SJSA1 (cell line): ENCODE results near the gene LSM11. TPM values are rescaled to one million over a fixed set of nuclear protein-coding genes. Genes with fewer than 3 reads are reported as not detected.
A peak's percentile ranks its signal among the peaks of the same experiment; 100 is the strongest.

ENCODE experiments used
- DNase-seq, 2 experiments: peaks; one replicate each; pipeline ENCODE4 v3.0.0-alpha.2; 2015 to 2020; ENCODE audit warnings: low spot score in 2 of 2, low read depth in 1 of 2
- H3K27ac ChIP-seq: fragments of 250-450 bp; sonication (Bioruptor Pico); 2 replicates; pipeline ENCODE4 v1.5.1; 2020; ENCODE audit warnings: mild to moderate bottlenecking, moderate library complexity
- H3K27me3 ChIP-seq: fragments of 250-450 bp; sonication (Bioruptor Pico); replicated peaks from 2 replicates; pipeline ENCODE4 v1.5.1; 2020; ENCODE audit warnings: mild to moderate bottlenecking, moderate library complexity
- H3K36me3 ChIP-seq: fragments of 250-450 bp; sonication (Bioruptor Pico); 2 replicates; pipeline ENCODE4 v1.5.1; 2020; ENCODE audit warnings: mild to moderate bottlenecking
- H3K4me1 ChIP-seq: fragments of 250-450 bp; sonication (Bioruptor Pico); replicated peaks from 2 replicates; pipeline ENCODE4 v1.6.1; 2021; ENCODE audit warnings: mild to moderate bottlenecking
- H3K4me3 ChIP-seq: fragments of 250-450 bp; sonication (Bioruptor Pico); 2 replicates; pipeline ENCODE4 v1.5.1; 2020; ENCODE audit warnings: mild to moderate bottlenecking
- H3K9me3 ChIP-seq: fragments of 250-450 bp; sonication (Bioruptor Pico); replicated peaks from 2 replicates; pipeline ENCODE4 v1.5.1; 2020; ENCODE audit warnings: mild to moderate bottlenecking
- total RNA-seq: library from RNA; depleted of rRNA; stranded (reverse); fragments of >200 nt; shearing (Covaris generic); gene quantifications from 2 replicates; pipeline ENCODE4 v1.2.3, GENCODE V29; 2014

The LSM11 gene
- total RNA-seq, 1 experiment from 2014 or later: 9.3 TPM

DNA sequence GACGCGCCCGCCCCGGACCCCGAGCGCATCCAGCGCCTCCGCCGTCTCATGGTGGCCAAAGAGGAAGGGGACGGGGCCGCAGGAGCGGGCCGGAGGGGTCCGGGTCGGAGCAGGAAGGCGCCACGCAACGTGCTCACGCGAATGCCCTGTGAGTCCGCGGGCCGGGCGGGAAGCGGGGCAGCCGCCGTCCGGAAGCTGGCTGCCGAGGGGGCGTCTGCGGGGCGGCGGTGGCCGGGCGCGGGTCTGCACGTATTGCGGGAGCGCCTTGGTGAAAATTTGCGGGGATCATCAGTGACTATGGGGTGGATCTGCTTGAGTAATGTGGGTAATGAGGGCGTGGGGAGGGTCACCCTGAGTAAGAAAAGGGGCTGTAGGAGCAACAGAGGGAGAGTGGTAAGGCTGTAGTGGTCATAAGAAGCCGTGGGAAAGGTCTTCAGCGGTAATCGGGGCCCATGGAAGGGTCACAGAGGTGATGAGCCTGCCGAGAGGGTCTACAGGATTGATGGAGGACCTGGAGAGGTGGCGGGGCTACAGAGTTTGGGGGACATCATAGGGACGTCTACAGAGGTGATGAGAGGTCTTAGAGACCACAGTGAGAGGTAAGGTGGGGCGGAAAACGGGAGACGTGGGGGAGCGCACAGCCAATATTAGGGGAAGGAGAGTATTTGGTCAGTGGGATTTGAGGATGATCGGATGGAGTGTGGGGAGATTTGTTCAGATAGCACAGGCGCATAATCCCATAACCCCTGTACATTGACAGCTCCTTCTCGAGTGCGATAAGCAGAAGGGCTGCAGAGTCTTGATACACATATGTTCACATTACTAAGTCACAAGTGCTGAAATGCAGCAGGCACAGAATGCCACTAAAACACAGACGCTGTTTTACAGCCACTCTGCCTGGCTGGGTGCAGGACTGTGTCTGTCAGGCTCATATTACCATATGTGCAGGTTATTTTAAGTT, 819 bp downstream of the LSM11 start:
- no peaks in the 10 kb centered on the region for H3K9me3 ChIP-seq
- H3K36me3 ChIP-seq: peaks cover 14% of the 10 kb centered on the region
- peaks cover 13% of the 10 kb centered on the region for H3K4me1 ChIP-seq
- H3K27ac ChIP-seq: peak overlapping the region; percentile 35; the same call in 1 of the 2 replicates
- peak in 1 of 2 experiments; percentile 44 for DNase-seq
- no peaks in the 10 kb centered on the region for H3K27me3 ChIP-seq
- H3K4me3 ChIP-seq: peak overlapping the region; percentile 75

- DNase-seq: no peak
- H3K36me3 ChIP-seq: peaks cover 7% of the 10 kb centered on the region
- H3K27ac ChIP-seq: no peak overlapping the region
- H3K27me3 ChIP-seq: no peaks in the 10 kb centered on the region
- peak overlapping the region; percentile 75 for H3K4me3 ChIP-seq
- no peaks in the 10 kb centered on the region for H3K9me3 ChIP-seq
- H3K4me1 ChIP-seq: peaks cover 13% of the 10 kb centered on the region
Measured at GRCh38 chr5:157745041-157745456, 1.5 kb downstream of the LSM11 start.

- no peak overlapping the region for H3K4me3 ChIP-seq
Measured at GRCh38 chr5:157747173-157747740, 3.7 kb downstream of the LSM11 start.

DNA sequence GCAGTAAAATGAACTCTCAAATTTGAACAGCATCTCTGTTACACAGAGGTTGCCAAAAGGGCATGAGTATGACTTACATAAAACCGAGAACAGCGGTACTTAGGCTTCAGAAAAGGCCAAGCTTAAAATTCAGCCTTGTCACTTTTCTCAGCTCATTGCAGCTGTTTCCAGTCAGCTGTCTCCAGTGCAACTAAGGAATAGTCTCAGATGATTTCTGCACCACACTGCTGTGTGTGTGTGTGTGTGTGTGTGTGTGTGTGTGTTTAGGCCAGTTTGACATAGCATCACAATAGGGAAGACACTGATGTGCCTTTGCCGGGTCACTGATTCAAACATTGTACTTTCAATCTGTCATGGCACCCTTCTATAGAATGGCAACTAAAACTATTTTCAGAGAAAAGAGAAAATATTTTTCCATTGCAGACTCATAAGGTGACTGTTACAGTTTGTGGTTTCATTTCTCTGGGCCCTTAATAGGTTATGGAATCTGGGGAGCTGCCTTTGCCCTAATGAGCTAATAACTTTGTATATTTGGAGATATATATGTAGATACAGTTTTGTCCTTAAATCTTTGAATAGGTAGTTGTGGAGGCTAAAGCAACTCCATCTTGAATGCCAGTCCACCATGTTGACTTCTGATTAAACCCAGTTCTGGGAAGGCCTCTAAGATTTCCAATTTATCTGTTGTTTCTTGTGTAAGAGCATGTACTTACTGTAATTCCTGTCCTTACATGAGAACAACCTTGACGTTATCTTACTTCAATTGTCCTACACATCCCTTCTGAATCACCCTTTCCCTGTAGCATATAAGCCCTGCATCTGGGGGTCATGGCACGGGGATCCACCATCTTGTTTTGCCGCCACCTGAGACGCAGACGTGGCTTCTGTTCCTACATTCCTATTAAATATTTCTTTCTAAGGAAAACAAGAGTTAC, 4.5 kb downstream of the LSM11 start:
- Histone ChIP-seq H3K4me1 (peaks cover 12% of the 10 kb centered on the region), H3K27ac (no peak overlapping the region), H3K9me3 (no peaks in the 10 kb centered on the region), H3K27me3 (no peaks in the 10 kb centered on the region), H3K4me3 (no peak overlapping the region), H3K36me3 (peaks cover 20% of the 10 kb centered on the region)
- no peak for DNase-seq

More at GRCh38 chr5:157747173-157747740, 3.7 kb downstream of the LSM11 start:
- no peak for DNase-seq
- no peaks in the 10 kb centered on the region for H3K27me3 ChIP-seq
- no peaks in the 10 kb centered on the region for H3K9me3 ChIP-seq
- H3K27ac ChIP-seq: no peak overlapping the region
- H3K36me3 ChIP-seq: peaks cover 15% of the 10 kb centered on the region
- peaks cover 13% of the 10 kb centered on the region for H3K4me1 ChIP-seq

GRCh38 chr5:157748760-157749461, 5.4 kb downstream of the LSM11 start:
- H3K9me3 ChIP-seq: no peaks in the 10 kb centered on the region
- no peak for DNase-seq
- peaks cover 23% of the 10 kb centered on the region for H3K36me3 ChIP-seq
- no peak overlapping the region for H3K4me3 ChIP-seq
- H3K27me3 ChIP-seq: no peaks in the 10 kb centered on the region
- peaks cover 10% of the 10 kb centered on the region for H3K4me1 ChIP-seq
- no peak overlapping the region for H3K27ac ChIP-seq

GRCh38 chr5:157749462-157749799, 5.9 kb downstream of the LSM11 start:
- Histone ChIP-seq H3K36me3 (peaks cover 24% of the 10 kb centered on the region), H3K9me3 (no peaks in the 10 kb centered on the region), H3K27me3 (no peaks in the 10 kb centered on the region), H3K4me1 (peaks cover 8% of the 10 kb centered on the region), H3K4me3 (no peak overlapping the region), H3K27ac (no peak overlapping the region)
- DNase-seq: no peak

GRCh38 chr5:157750320-157750719, 6.8 kb downstream of the LSM11 start:
- no peaks in the 10 kb centered on the region for H3K9me3 ChIP-seq
- H3K27ac ChIP-seq: no peak overlapping the region
- H3K4me3 ChIP-seq: no peak overlapping the region
- no peaks in the 10 kb centered on the region; the same call in 1 of the 2 replicates for H3K4me1 ChIP-seq
- no peak for DNase-seq
- H3K27me3 ChIP-seq: no peaks in the 10 kb centered on the region
- peaks cover 32% of the 10 kb centered on the region for H3K36me3 ChIP-seq

GRCh38 chr5:157756122-157756521, 12.6 kb downstream of the LSM11 start:
- Histone ChIP-seq H3K4me3 (no peak overlapping the region), H3K27ac (no peak overlapping the region), H3K27me3 (no peaks in the 10 kb centered on the region), H3K9me3 (no peaks in the 10 kb centered on the region), H3K36me3 (peaks cover 42% of the 10 kb centered on the region), H3K4me1 (no peaks in the 10 kb centered on the region)
- no peak for DNase-seq

GRCh38 chr5:157758706-157759105, 15.2 kb downstream of the LSM11 start:
- H3K27me3 ChIP-seq: no peaks in the 10 kb centered on the region
- no peak for DNase-seq
- no peak overlapping the region for H3K4me3 ChIP-seq
- H3K4me1 ChIP-seq: no peaks in the 10 kb centered on the region
- no peaks in the 10 kb centered on the region for H3K9me3 ChIP-seq
- no peak overlapping the region for H3K27ac ChIP-seq
- peaks cover 21% of the 10 kb centered on the region for H3K36me3 ChIP-seq

- Histone ChIP-seq H3K4me1 (no peaks in the 10 kb centered on the region), H3K4me3 (no peak overlapping the region), H3K9me3 (no peaks in the 10 kb centered on the region), H3K27me3 (no peaks in the 10 kb centered on the region), H3K36me3 (no peaks in the 10 kb centered on the region; the same call in 1 of the 2 replicates), H3K27ac (no peak overlapping the region)
- DNase-seq: peak in 1 of 2 experiments; percentile 59
Measured at GRCh38 chr5:157761690-157762621, 18.4 kb downstream of the LSM11 start.

DNA sequence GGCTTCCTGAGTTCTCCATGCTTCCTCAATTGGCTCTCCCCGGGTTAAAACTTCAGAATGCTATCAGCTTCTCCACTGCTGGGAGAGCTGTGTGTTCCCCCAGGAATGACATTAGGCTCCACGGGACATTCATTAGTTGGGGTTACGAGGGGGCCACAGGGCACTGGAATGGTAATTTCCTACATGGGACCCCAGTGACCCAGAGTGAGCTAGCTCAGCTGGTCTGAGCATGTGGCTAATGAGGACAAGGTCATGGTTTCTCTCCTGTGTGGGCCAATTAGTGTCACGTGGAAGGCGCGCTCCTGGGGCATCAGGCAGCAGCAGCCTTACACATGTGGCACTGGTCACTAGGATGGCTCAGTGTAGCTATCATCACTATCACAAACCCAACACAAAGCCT, 21.0 kb downstream of the LSM11 start:
- no peaks in the 10 kb centered on the region; the same call in 1 of the 2 replicates for H3K27me3 ChIP-seq
- no peak overlapping the region for H3K4me3 ChIP-seq
- no peak overlapping the region for H3K27ac ChIP-seq
- DNase-seq: no peak
- no peaks in the 10 kb centered on the region; the same call in 1 of the 2 replicates for H3K36me3 ChIP-seq
- no peaks in the 10 kb centered on the region for H3K4me1 ChIP-seq
- H3K9me3 ChIP-seq: no peaks in the 10 kb centered on the region

GRCh38 chr5:157766442-157766841, 22.9 kb downstream of the LSM11 start:
- no peak for DNase-seq
- Histone ChIP-seq H3K4me1 (no peaks in the 10 kb centered on the region), H3K36me3 (no peaks in the 10 kb centered on the region), H3K27ac (no peak overlapping the region), H3K27me3 (no peaks in the 10 kb centered on the region; the same call in 1 of the 2 replicates), H3K9me3 (no peaks in the 10 kb centered on the region), H3K4me3 (no peak overlapping the region)
